Esophagus (tissue), 2 donors: ENCODE data around the gene TBC1D12. TPM values are rescaled to one million over a fixed set of nuclear protein-coding genes. Genes with fewer than 3 reads are reported as not detected.
"Not testable (repeated sequence)": the region's sequence is repeated elsewhere in the genome, so short reads cannot be mapped to it uniquely, and the experiment has no call there.

ENCODE experiments used
- H3K27ac ChIP-seq, 2 donors: one replicate each; pipeline ENCODE4 v1.5.1; 2013; ENCODE audit warnings: low read depth in 2 of 2, mild to moderate bottlenecking in 2 of 2, inconsistent platforms in 1 of 2, low read length in 1 of 2, moderate library complexity in 1 of 2
- H3K27me3 ChIP-seq, 2 donors: one replicate each; pipeline ENCODE4 v1.6.1; 2013; ENCODE audit warnings: low read length in 2 of 2, control low read depth in 1 of 2, mild to moderate bottlenecking in 1 of 2; ENCODE audit not compliant: insufficient read depth in 2 of 2, control insufficient read depth in 1 of 2
- H3K36me3 ChIP-seq, 2 donors: one replicate each; pipeline ENCODE4 v1.6.1; 2013; ENCODE audit warnings: low read length in 1 of 2; ENCODE audit not compliant: control insufficient read depth in 2 of 2, insufficient read depth in 2 of 2
- H3K4me1 ChIP-seq, 2 donors: one replicate each; pipeline ENCODE4 v1.6.1; 2013; ENCODE audit warnings: low read length in 1 of 2; ENCODE audit not compliant: control insufficient read depth in 2 of 2, insufficient read depth in 2 of 2
- H3K4me3 ChIP-seq, 2 donors: one replicate each; pipeline ENCODE4 v1.5.1; 2013; ENCODE audit warnings: low read length in 2 of 2, mild to moderate bottlenecking in 2 of 2, low read depth in 1 of 2, moderate library complexity in 1 of 2
- H3K9me3 ChIP-seq, 2 donors: one replicate each; pipeline ENCODE4 v1.6.1; 2013; ENCODE audit warnings: mild to moderate bottlenecking in 2 of 2, low read depth in 1 of 2, low read length in 1 of 2, moderate library complexity in 1 of 2; ENCODE audit not compliant: control insufficient read depth in 2 of 2, insufficient read depth in 1 of 2
- WGBS, 2 donors: extraction: QIAGEN DNeasy Blood & Tissue Kit; methylation state at CpG; one replicate each; pipeline ENCODE4 v1.1.7; 2013; 5-methylcytosine and 5-hydroxymethylcytosine counted together
- polyA plus RNA-seq, 2 donors: library from polyadenylated mRNA; stranded (reverse); fragments of 200-250 nt; gene quantifications; one replicate each; pipeline ENCODE4 v1.2.3, GENCODE V29; 2013
- donor health status: healthy with polysubstance abuse.
- donor health status: Bipolar disorder and iron deficiency.

The TBC1D12 gene
- polyA plus RNA-seq, 2 donors: 4.0 to 9.1 TPM

GRCh38 chr10:94366382-94366781, 36.0 kb upstream of the TBC1D12 start:
- Histone ChIP-seq H3K9me3 (no peaks in the 10 kb centered on the region), H3K27ac (no peak overlapping the region), H3K27me3 (no peaks in the 10 kb centered on the region), H3K4me1 (no peaks in the 10 kb centered on the region), H3K36me3 (no peaks in the 10 kb centered on the region), H3K4me3 (no peak overlapping the region)
- WGBS, 2 donors: 88 to 89% methylated on average over 3 of the region's 3 CpGs

DNA sequence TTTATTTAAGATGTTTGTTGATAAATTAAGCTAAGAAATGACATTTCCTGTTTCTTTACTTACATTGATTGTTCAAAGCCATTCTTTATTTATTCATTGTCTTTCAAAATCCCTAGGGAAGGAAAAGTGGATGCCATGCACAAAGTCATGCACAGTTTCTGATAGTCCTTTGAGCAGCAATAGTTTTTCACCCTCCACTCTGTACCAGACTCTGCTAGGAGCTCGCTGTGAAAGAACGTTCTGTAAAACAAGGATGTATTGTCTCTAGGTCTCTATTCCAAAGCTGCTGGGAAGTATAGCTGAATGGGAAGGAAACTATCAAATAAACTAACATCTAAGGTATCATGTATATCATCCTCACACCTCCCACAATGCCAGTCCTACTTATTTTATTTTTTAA, 31.8 kb upstream of the TBC1D12 start:
- H3K27ac ChIP-seq: no peak overlapping the region
- H3K4me3 ChIP-seq: no peak overlapping the region
- H3K27me3 ChIP-seq: no peaks in the 10 kb centered on the region
- H3K36me3 ChIP-seq: no peaks in the 10 kb centered on the region
- H3K4me1 ChIP-seq: no peaks in the 10 kb centered on the region
- no peaks in the 10 kb centered on the region for H3K9me3 ChIP-seq
- WGBS, 2 donors: 55 to 74% methylated on average over 2 of the region's 2 CpGs

GRCh38 chr10:94375374-94375773, 27.0 kb upstream of the TBC1D12 start:
- no peaks in the 10 kb centered on the region for H3K4me1 ChIP-seq
- H3K27ac ChIP-seq: no peak overlapping the region
- no peaks in the 10 kb centered on the region for H3K9me3 ChIP-seq
- no peaks in the 10 kb centered on the region for H3K36me3 ChIP-seq
- H3K27me3 ChIP-seq: no peaks in the 10 kb centered on the region
- no peak overlapping the region for H3K4me3 ChIP-seq
- WGBS, 2 donors: 71 to 79% methylated on average over 1 of the region's 1 CpG

GRCh38 chr10:94376865-94377264, 25.5 kb upstream of the TBC1D12 start:
- Histone ChIP-seq H3K27ac (no peak overlapping the region), H3K36me3 (no peaks in the 10 kb centered on the region), H3K9me3 (no peaks in the 10 kb centered on the region), H3K27me3 (no peaks in the 10 kb centered on the region), H3K4me1 (no peaks in the 10 kb centered on the region), H3K4me3 (no peak overlapping the region)
- WGBS, 2 donors: 56 to 58% methylated on average over 2 of the region's 2 CpGs

DNA sequence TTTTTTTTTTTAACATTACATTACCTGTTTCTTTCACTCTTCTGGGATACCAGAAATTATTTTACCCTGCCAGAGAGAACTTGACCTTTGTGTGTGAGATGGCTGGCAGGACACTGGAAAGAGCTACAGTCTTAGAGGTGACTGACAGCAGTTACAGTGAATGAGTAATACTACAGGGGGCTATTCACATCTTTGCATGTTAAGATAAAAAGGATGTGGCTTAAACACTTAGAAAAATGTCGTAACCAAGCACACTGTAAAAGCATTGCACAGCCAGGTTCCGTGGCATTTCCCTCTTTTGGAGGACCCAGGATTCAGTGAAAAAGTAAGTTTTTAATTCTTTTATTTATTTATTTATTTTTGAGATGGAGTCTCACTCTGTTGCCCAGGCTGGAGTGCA, 18.8 kb upstream of the TBC1D12 start:
- Histone ChIP-seq H3K27ac (no peak overlapping the region), H3K27me3 (no peaks in the 10 kb centered on the region), H3K4me3 (no peak overlapping the region), H3K36me3 (no peaks in the 10 kb centered on the region), H3K4me1 (no peaks in the 10 kb centered on the region), H3K9me3 (no peaks in the 10 kb centered on the region)
- WGBS, 2 donors: 94 to 98% methylated on average over 2 of the region's 2 CpGs

DNA sequence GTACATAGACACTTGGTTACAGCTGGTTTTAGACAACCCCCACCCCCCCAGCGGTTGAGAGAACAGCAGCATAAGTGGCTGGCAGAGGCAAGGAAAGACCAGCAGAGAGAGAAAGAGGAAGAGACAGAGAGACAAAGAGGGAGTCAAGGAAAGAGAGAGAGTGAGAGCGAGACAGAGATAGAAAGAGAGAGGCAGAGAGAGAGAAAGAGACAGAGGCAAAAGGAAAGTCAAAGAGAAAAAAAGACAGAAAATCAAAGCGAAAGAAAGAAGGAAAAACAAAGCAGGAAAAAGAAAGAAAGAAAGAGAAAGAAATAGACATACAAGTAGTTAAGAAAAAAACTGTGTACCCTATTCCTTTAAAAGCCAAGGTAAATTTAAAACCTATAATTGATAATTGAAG, 16.6 kb upstream of the TBC1D12 start:
- WGBS, 2 donors: 94 to 96% methylated on average over 3 of the region's 3 CpGs
- H3K4me1 ChIP-seq, H3K36me3 ChIP-seq, H3K27ac ChIP-seq, H3K4me3 ChIP-seq, H3K9me3 ChIP-seq, H3K27me3 ChIP-seq: not testable (repeated sequence)

DNA sequence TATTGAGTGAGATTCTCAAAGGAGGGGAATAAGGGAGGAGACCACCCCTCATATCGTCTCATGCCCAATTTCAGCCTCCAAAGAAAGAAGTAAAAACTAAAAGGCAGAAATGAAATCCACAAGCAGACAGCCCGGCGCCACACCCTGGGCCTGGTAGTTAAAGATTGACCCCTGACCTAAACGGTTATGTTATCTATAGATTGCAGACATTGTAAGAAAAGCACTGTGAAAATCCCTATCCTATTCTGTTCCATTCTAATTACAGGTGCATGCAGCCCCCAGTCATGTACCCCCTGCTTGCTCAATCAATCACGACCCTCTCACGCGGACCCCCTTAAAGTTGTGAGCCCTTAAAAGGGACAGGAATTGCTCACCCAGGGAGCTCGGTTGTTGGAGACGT, 10.2 kb upstream of the TBC1D12 start:
- not testable (repeated sequence) for H3K4me3 ChIP-seq, H3K9me3 ChIP-seq, H3K36me3 ChIP-seq, H3K4me1 ChIP-seq, H3K27me3 ChIP-seq, H3K27ac ChIP-seq
- WGBS, 2 donors: 82 to 88% methylated on average over 9 of the region's 9 CpGs

- no peak overlapping the region for H3K4me3 ChIP-seq
- no peaks in the 10 kb centered on the region for H3K27me3 ChIP-seq
- H3K9me3 ChIP-seq: no peaks in the 10 kb centered on the region
- H3K27ac ChIP-seq: no peak overlapping the region
- 61 to 62% methylated on average over 12 of the region's 12 CpGs for WGBS, 2 donors
- no peaks in the 10 kb centered on the region for H3K4me1 ChIP-seq
- no peaks in the 10 kb centered on the region for H3K36me3 ChIP-seq
Measured at GRCh38 chr10:94397549-94398370, 4.6 kb upstream of the TBC1D12 start.

DNA sequence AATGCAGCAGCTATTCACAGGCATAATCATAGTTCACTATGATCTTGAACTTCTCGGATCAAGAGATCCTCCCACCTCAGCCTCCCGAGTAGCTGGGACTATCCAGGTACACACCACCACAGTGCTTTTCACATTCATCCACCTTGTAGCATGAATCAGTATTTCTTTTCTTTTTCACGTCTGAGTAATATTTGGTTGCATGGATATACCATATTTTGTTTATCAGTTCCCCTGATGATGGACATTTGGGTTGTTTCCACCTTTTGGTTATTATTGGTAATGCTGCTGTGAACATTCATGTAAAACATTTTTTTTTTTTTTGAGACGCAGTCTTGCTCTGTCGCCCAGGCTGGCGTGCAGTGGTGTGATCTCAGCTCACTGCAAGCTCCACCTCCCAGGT, 3.6 kb upstream of the TBC1D12 start:
- H3K4me1 ChIP-seq: no peaks in the 10 kb centered on the region
- WGBS, 2 donors: 86 to 88% methylated on average over 6 of the region's 6 CpGs
- H3K27ac ChIP-seq: no peak overlapping the region
- H3K27me3 ChIP-seq: no peaks in the 10 kb centered on the region
- H3K36me3 ChIP-seq: no peaks in the 10 kb centered on the region
- H3K4me3 ChIP-seq: no peak overlapping the region
- H3K9me3 ChIP-seq: no peaks in the 10 kb centered on the region

- Histone ChIP-seq H3K27ac (peak overlapping the region; percentile 92), H3K9me3 (no peaks in the 10 kb centered on the region), H3K27me3 (no peaks in the 10 kb centered on the region), H3K4me1 (no peaks in the 10 kb centered on the region), H3K36me3 (no peaks in the 10 kb centered on the region), H3K4me3 (peak overlapping the region; percentile 86 to 91)
- WGBS, 2 donors: 0 to 1% methylated on average over 58 to 77 of the region's 77 CpGs
Measured at GRCh38 chr10:94402843-94403379, 570 bp downstream of the TBC1D12 start.
